GM23248 (cell line): Measurements from ENCODE around the gene CLCNKB. TPM values are rescaled to one million over a fixed set of nuclear protein-coding genes. Genes with fewer than 3 reads are reported as not detected.
"Not testable (repeated sequence)": the region's sequence is repeated elsewhere in the genome, so short reads cannot be mapped to it uniquely, and the experiment has no call there.

ENCODE experiments used
- DNase-seq: peaks from one replicate; pipeline ENCODE4 v3.0.0-alpha.2; 2015
- H2AFZ ChIP-seq: fragments of 200-600 bp; sonication (generic); 2 replicates; pipeline ENCODE4 v1.6.1; 2016; ENCODE audit warnings: antibody characterized with exemption
- H3F3A ChIP-seq: fragments of 200-600 bp; sonication (generic); 2 replicates; pipeline ENCODE4 v1.6.1; 2016; ENCODE audit warnings: mild to moderate bottlenecking, antibody characterized with exemption, mixed run types; ENCODE audit not compliant: insufficient read depth
- H3K27ac ChIP-seq: fragments of 200-600 bp; sonication (generic); 2 replicates; pipeline ENCODE4 v1.5.1; 2016; ENCODE audit warnings: mild to moderate bottlenecking
- H3K27me3 ChIP-seq: fragments of 200-600 bp; sonication (generic); replicated peaks from 2 replicates; pipeline ENCODE4 v1.6.1; 2016; ENCODE audit warnings: mild to moderate bottlenecking; ENCODE audit not compliant: insufficient read depth
- H3K36me3 ChIP-seq: fragments of 200-600 bp; sonication (generic); 2 replicates; pipeline ENCODE4 v1.6.1; 2016; ENCODE audit warnings: low read depth, mild to moderate bottlenecking
- H3K4me1 ChIP-seq: fragments of 200-600 bp; sonication (generic); 2 replicates; pipeline ENCODE4 v1.6.1; 2016; ENCODE audit warnings: mild to moderate bottlenecking; ENCODE audit not compliant: insufficient read depth
- H3K4me2 ChIP-seq: fragments of 200-600 bp; sonication (generic); one replicate; pipeline ENCODE4 v1.6.1; 2016; ENCODE audit warnings: mild to moderate bottlenecking; ENCODE audit not compliant: unreplicated experiment
- H3K4me3 ChIP-seq: fragments of 200-600 bp; sonication (generic); 2 replicates; pipeline ENCODE4 v1.5.1; 2016; ENCODE audit warnings: mild to moderate bottlenecking
- H3K79me2 ChIP-seq: fragments of 200-600 bp; sonication (generic); 2 replicates; pipeline ENCODE4 v1.6.1; 2016; ENCODE audit warnings: mild to moderate bottlenecking; ENCODE audit not compliant: insufficient read depth
- H3K9ac ChIP-seq: fragments of 200-600 bp; sonication (generic); 2 replicates; pipeline ENCODE4 v1.6.1; 2016; ENCODE audit warnings: mild to moderate bottlenecking
- H3K9me2 ChIP-seq: fragments of 200-600 bp; sonication (generic); 2 replicates; pipeline ENCODE4 v1.6.1; 2016; ENCODE audit warnings: mixed run types, mild to moderate bottlenecking, moderate library complexity; ENCODE audit not compliant: insufficient read depth
- H3K9me3 ChIP-seq: fragments of 200-600 bp; sonication (generic); one replicate; pipeline ENCODE4 v1.6.1; 2017; ENCODE audit warnings: low read depth
- H4K20me1 ChIP-seq: fragments of 200-600 bp; sonication (generic); 2 replicates; pipeline ENCODE4 v1.6.0; 2016; ENCODE audit not compliant: insufficient read depth
- EZH2 ChIP-seq: fragments of 200-600 bp; sonication (generic); IDR thresholded peaks from 2 replicates; pipeline ENCODE4 v1.6.1; 2018; ENCODE audit warnings: antibody characterized with exemption, mild to moderate bottlenecking; ENCODE audit not compliant: insufficient read depth, poor library complexity, severe bottlenecking
- EZH2phosphoT487 ChIP-seq: fragments of 200-600 bp; sonication (generic); IDR thresholded peaks from 2 replicates; pipeline ENCODE4 v1.6.1; 2018; ENCODE audit warnings: antibody characterized with exemption, moderate library complexity, mild to moderate bottlenecking, low read depth; ENCODE audit not compliant: insufficient read depth
- WGBS, 2 experiments: methylation state at CpG; one replicate each; pipeline ENCODE4 v1.1.6; 2015 to 2017; ENCODE audit warnings: low lambda C conversion rate in 2 of 2, low coverage in 1 of 2; ENCODE audit errors: missing lambda C conversion rate in 2 of 2; 5-methylcytosine and 5-hydroxymethylcytosine counted together
- in situ Hi-C: fragments of 300-500 bp; cut with MboI; formaldehyde crosslinking; loops from 2 replicates; pipeline ENCODE4 v1.15.0; 2020
- polyA plus RNA-seq: library from polyadenylated mRNA; unstranded; fragments of >200 nt; fragmentation: Nextera tagmentation; extraction: Ambion mirVana; gene quantifications from 2 replicates; pipeline ENCODE4 v1.2.1, GENCODE V29; 2016
- total RNA-seq: library from RNA; depleted of rRNA; stranded (reverse); fragments of >200 nt; shearing (Covaris generic); gene quantifications from 2 replicates; pipeline ENCODE4 v1.2.3, GENCODE V29; 2014

Gene CLCNKB
- total and polyA plus RNA-seq, 2 experiments from 2014 or later: not detected

GRCh38 chr1:16023050-16023653, 20.4 kb upstream of the CLCNKB start:
- TF ChIP-seq EZH2phosphoT487 (no peak), EZH2 (no peak)
- no peak overlapping the region for H3K27ac ChIP-seq
- no peak overlapping the region for H3K4me3 ChIP-seq
- H3K4me1 ChIP-seq: peaks cover 23% of the 10 kb centered on the region
- no peaks in the 10 kb centered on the region for H4K20me1 ChIP-seq
- H3K79me2 ChIP-seq: no peaks in the 10 kb centered on the region
- no peak for DNase-seq
- 75 to 91% methylated on average over 6 to 7 of the region's 7 CpGs for WGBS, 2 experiments
- in situ Hi-C loops: no loop called here
- no peaks in the 10 kb centered on the region for H3K27me3 ChIP-seq
- no peaks in the 10 kb centered on the region for H3K9me2 ChIP-seq
- H3F3A ChIP-seq: peaks cover 11% of the 10 kb centered on the region
- H3K36me3 ChIP-seq: no peaks in the 10 kb centered on the region
- H2AFZ ChIP-seq: no peak overlapping the region
- no peaks in the 10 kb centered on the region for H3K9me3 ChIP-seq
- H3K9ac ChIP-seq: no peak overlapping the region
- H3K4me2 ChIP-seq: no peak overlapping the region

- H3K4me1 ChIP-seq, H3K4me3 ChIP-seq, H3K4me2 ChIP-seq, H3K27ac ChIP-seq, DNase-seq, H3K9me2 ChIP-seq, H3K9ac ChIP-seq, H3F3A ChIP-seq, H3K27me3 ChIP-seq, H3K79me2 ChIP-seq, H3K36me3 ChIP-seq, in situ Hi-C loops, H2AFZ ChIP-seq, H4K20me1 ChIP-seq, H3K9me3 ChIP-seq: not testable (repeated sequence)
- 41% methylated on average over 9 of the region's 10 CpGs; no CpG with 5 or more reads in 1 of the 2 experiments for WGBS, 2 experiments
Measured at GRCh38 chr1:16026302-16026701, 17.3 kb upstream of the CLCNKB start.

GRCh38 chr1:16026723-16027484, 16.7 kb upstream of the CLCNKB start:
- peak overlapping the region; percentile 53 for H3K4me2 ChIP-seq

GRCh38 chr1:16028237-16029002, 15.2 kb upstream of the CLCNKB start:
- 54 to 65% methylated on average over 13 to 19 of the region's 19 CpGs for WGBS, 2 experiments
- TF ChIP-seq EZH2 (no peak), EZH2phosphoT487 (no peak)
- Histone ChIP-seq H3K9ac (no peak overlapping the region), H3K27me3 (no peaks in the 10 kb centered on the region), H4K20me1 (no peaks in the 10 kb centered on the region), H3F3A (no peaks in the 10 kb centered on the region), H3K9me2 (no peaks in the 10 kb centered on the region), H2AFZ (no peak overlapping the region), H3K4me2 (no peak overlapping the region), H3K4me1 (no peaks in the 10 kb centered on the region), H3K9me3 (no peaks in the 10 kb centered on the region), H3K27ac (no peak overlapping the region), H3K4me3 (no peak overlapping the region), H3K36me3 (no peaks in the 10 kb centered on the region), H3K79me2 (no peaks in the 10 kb centered on the region)
- in situ Hi-C loops: no loop called here
- no peak for DNase-seq

More at GRCh38 chr1:16026723-16027484, 16.7 kb upstream of the CLCNKB start:
- no peak overlapping the region for H3K27ac ChIP-seq
- H3K4me1 ChIP-seq: no peaks in the 10 kb centered on the region
- no peaks in the 10 kb centered on the region for H3F3A ChIP-seq
- H3K4me3 ChIP-seq: peak overlapping the region; percentile 51
- H3K79me2 ChIP-seq: no peaks in the 10 kb centered on the region
- H3K36me3 ChIP-seq: no peaks in the 10 kb centered on the region
- H3K9me3 ChIP-seq: no peaks in the 10 kb centered on the region
- TF ChIP-seq EZH2phosphoT487 (no peak), EZH2 (no peak)
- in situ Hi-C loops: no loop called here
- peak; percentile 39 for DNase-seq
- H3K9me2 ChIP-seq: no peaks in the 10 kb centered on the region
- WGBS, 2 experiments: 10 to 18% methylated on average over 15 to 29 of the region's 33 CpGs
- peak overlapping the region; percentile 20; the same call in 1 of the 2 replicates for H2AFZ ChIP-seq
- H3K9ac ChIP-seq: no peak overlapping the region
- H3K27me3 ChIP-seq: no peaks in the 10 kb centered on the region
- H4K20me1 ChIP-seq: no peaks in the 10 kb centered on the region

- H3K9ac ChIP-seq, H3K4me1 ChIP-seq, H4K20me1 ChIP-seq, H3K4me2 ChIP-seq, H3K27ac ChIP-seq, H3K36me3 ChIP-seq, in situ Hi-C loops, H3K27me3 ChIP-seq, H3K9me2 ChIP-seq, H3K9me3 ChIP-seq, H3K79me2 ChIP-seq, DNase-seq, H3K4me3 ChIP-seq, H2AFZ ChIP-seq, H3F3A ChIP-seq: not testable (repeated sequence)
- WGBS, 2 experiments: 77 to 83% methylated on average over 6 to 13 of the region's 13 CpGs
Measured at GRCh38 chr1:16029003-16029268, 14.6 kb upstream of the CLCNKB start.
